Activated T-cell treated with anti-CD3 and anti-CD28 coated beads for 24 hours (primary cell): ENCODE results near the gene MSX1.

Experiments
- DNase-seq: peaks from one replicate; pipeline ENCODE4 v3.0.0-alpha.2; 2020; ENCODE audit warnings: low read depth

Gene MSX1

DNA sequence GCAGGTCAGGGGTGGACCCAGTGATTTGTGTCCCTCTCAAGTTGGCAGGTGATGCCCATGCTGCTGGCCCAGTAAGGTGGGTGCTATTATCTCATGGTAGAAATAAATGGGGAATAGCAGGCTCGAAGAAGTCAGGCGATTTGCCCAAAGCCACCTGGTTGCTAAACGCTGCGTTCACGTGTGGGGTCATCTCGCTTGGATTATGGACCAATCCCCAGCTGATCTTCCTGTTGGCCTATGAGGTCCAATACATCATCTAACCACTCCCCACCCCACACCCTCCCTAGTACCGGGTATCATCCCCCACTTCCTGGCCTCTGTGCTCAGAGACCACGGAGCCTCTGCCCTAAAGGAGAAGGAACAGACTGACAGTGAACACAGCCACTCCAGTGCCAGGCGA, 18.3 kb upstream of the MSX1 start:
- no peak for DNase-seq

DNA sequence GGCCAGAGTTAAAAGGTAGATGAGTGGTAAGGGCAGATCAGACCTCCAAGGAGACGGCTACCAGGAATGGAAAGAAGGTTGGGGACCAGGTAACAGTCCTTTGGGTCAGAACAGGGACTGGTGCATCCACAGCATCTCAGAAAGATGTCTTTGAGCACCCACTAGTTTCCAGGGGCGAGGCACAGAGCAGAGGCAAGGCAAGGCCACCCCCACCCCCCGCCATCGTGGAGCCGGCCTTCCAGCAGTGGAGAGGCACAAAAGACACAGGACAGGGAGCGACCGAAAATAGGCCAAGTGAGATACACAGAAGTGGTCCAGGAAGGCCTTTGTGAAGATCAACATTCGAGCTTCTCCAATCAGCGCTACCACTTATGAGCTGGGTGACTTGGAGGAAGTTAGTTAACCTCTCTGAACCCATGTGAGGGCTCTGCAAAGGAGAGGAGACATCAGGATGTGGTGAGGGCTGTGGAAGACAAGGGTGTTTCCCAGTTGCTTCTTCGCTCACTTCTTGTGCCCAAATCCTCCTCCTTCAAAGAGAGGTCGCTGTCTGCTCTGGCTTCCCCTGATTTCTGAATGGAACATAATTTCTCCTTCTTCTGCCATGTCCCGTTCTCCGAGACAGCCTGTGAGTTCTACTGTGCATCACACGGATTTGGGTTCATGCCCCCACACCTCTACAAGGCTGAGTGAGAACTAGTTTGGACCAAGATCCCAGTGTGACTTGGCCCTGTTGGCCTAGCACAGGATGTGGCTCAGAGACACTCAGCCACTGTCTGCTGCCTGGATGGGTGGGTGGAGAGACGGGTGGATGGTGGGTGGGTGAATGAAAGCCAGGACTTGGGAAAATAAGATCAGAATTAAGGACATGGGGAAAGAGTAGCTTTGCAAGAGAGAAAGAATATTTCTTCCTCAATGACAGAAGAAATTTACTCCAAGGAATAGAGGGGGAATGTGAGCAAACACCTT, 16.7 kb upstream of the MSX1 start:
- DNase-seq, result no peak

DNA sequence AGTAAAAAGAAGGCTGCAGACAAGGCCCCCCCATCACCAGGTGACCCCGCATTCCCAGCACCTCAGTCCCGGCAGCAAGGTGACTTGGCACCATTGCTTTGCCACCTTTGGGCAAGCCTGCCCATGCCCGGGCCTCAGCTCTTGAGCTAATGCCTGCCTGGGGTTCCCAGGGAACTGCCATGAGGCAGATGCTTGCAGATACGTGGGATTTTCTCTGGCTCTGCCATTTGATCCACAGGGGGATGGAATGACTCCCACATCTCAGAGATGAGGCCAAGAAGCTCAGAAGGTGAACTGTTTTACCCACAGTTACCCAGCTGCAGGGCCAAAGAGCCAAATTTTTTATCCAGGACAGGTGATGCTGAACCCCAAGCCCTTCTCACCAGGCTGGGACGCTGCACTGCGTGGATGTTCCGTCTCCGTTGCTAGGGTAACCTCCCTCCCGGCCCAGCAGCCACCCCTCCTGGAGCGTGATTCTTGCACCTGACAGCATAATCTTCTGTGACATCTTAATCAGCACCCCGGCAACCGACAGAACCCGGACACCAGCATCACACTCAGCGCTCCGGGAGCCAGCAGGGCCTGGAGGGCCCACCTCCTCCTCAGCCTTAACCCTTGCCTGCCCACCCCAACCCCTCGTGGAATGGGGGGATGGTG, 15.7 kb upstream of the MSX1 start:
- no peak for DNase-seq

DNA sequence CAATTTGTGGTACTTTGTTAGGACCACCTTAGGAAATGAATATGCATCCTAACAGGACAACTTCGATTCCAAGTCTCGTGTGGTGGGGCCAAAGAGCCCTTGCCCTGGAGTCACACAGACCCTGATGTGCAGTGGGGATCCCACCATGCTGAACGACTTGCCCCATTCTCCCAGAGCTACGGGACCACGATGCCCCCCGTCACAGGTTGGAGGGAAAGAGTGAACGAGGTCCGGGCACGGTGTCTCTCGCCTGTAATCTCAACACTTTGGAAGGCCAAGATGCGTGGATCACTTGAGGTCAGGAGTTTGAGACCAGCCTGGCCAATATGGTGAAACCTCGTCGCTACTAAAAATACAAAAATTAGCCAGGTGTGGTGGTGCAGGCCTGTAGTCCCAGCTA, 14.4 kb upstream of the MSX1 start:
- no peak for DNase-seq

DNA sequence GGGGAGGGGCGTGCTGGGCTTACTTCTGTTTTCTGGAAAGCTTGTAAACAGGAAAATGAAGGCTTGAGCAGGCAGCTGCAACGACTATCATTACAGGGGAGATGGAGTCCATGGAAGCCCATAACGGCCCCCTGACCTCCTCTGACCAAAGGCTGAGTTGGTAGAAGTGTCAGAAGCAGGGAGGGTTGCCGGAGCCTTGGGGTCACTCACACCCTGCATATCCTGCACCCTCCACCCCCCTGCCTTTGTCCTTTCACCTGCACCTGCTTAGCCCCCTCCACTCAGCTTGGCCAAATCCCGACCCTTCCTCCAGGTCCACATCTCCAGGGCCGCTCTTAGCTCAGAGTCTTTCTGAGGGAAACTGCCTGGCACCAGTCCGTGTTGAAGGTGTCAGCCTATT, 12.5 kb upstream of the MSX1 start:
- DNase-seq, result no peak

DNA sequence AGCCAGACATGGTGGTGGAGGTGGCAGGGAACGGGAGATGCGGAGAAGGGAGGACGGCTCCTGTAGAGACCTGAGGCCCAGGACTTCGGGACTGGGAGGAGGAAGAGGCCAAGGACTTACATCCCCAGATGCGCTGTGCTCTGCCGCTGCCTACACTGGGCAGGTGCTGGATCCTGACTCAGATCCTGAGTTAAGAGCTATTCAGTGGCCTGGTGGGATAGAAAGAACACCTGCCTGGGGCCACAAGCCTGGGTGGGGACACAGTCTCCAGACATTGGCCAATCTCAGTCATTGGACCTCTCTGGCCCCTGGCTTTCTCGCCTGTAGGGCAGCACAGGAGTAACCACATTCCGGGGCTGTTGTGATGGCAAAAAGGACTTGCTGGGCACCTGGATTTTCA, 10.9 kb upstream of the MSX1 start:
- no peak for DNase-seq

DNA sequence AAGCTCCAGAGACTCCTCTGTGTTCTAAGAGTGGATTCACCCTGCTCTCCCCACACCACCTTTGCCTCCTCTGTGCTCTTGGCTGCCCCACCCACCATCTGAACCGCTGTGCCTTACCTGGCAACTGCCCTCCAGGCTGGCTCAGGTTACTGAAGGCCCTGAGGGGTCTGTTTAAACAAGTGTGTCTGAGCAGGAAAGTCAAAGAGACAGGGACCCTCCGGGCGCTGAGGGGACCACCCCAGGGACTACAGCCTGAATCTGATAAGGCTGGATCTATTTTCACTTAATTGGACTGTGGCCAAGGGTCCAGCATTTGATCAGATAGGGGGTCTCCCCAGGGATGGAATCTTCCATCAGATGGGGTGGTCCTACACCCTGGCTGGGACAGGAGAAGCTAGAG, 10.4 kb upstream of the MSX1 start:
- no peak for DNase-seq

DNA sequence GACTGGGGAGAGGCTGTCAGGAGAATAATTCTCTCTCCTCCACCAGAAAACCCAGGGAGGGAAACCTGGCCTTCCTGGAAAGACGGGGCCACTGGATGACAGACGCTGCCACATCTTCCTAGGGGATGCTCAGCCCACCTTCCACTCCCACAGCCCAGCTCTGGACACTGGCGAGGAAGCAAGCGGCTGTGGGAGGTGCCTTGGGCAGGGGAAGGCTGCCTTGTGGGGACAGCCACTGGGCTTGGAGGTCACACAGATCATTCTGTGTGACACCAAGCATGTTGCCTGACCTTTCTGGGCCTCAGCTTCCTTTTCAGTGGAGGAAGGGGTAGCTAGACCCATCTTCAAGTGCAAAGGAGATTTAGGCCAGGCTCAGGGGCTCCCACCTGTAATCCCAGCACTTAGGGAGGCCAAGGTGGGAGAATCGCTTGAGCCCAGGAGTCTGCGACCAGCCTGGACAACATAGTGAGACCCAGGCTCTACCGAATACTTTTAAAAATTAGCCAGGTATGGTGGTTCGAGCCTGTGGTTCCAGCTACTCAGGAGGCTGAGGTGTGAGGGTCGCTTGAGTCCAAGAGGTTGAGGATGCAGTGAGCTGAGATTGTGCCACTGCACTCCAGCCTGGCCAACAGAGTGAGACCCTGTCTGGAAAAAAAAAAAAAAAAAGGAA, 9.8 kb upstream of the MSX1 start:
- DNase-seq, result no peak

DNA sequence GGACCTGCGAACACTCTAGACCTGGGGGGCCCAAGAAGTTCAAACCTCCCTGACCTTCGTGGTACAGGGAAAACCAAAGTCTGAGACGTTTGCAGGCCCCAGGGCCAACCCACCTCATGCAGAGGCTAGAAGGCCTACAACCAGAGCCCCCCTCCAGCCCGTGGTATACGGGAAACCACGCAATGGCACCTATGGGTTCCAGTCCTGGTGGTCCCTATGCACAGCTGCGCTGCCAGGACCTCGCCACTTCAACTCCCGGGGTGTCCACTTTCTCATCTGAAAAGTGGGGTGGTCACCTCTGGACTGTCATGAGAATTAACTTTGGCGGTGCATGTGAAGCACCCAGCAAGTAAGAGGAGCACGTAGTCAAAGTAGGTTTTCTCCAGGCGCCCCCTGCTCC, 8.4 kb upstream of the MSX1 start:
- no peak for DNase-seq

DNA sequence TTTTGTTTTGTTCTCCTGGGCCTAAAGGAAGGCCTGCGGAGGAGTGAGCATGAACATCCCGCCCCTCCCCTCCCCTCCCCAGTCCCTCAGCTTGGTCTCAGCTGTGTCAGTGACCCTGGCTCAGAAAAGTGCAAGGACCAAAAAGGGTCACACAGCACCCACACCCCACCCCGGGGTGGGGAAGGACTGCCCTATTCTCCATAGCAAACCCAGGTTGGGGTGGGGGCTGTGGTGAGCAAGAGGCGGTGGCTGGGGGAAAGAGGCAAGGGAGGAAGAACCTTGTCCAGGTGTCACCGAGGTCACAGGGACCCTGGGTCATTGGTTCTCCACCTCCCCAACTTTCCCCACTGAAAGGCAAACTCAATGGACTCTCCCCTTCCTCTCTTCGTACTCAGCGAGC, 7.6 kb upstream of the MSX1 start:
- DNase-seq, result no peak

DNA sequence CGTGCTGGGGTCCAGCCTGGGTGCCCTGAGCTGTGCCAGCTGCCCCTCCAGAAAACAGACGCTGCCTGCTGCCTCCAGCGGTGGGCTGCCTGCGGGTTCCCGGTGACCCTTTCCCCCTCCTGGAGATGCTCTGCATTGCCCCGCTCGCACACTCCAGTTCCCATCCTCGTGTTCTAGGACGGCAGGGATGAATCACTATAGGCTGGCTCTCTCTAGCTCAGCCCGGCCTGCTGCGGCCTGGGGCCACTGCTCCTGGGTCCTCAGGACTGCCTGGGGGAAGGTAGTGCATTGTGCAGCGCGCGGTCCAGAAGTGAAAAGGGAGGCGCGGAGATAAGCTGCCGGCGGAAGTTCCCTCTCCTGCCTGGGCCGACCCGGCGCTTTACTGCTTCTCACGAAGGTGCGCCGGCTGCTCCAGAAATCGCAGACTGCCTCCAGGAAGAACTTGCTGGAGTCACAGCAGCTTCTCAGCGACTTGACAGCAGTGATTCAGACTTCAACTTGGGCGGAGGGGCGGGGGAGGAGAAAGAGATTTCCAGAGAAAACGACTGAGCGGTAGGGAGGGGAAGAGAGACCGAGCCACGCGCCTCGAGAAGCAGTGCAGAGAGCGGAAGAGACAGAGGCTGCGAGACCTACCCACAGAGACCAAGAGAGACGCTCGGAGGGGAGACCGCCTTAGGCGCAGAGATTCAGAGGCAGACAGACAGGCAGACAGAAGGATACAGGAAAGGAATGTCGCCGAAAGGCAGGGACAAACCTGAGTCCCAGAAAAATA, 6.7 kb upstream of the MSX1 start:
- no peak for DNase-seq

DNA sequence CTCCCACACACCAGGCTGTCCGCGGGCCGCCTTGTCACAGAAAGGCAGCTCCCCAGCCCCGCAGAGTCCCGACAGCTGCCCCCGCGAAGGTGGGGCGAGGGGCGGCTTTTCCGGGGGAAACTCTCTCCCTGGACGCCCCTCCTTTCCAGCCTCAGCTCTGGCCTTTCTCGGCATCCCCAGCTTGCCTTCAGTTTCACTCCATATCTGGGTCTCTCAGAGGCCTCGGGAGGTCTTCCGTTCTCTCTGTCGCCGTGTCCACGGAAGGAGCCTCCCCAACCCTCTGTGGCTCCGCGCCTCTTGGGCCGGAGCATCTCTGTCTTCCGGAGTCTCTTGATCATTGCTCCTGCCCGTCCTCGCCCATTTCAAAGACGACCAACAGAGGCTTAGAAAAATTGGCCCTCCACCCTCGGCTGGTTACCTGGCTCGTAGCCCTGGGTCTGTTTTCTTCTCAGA, 6.1 kb upstream of the MSX1 start:
- no peak for DNase-seq

DNA sequence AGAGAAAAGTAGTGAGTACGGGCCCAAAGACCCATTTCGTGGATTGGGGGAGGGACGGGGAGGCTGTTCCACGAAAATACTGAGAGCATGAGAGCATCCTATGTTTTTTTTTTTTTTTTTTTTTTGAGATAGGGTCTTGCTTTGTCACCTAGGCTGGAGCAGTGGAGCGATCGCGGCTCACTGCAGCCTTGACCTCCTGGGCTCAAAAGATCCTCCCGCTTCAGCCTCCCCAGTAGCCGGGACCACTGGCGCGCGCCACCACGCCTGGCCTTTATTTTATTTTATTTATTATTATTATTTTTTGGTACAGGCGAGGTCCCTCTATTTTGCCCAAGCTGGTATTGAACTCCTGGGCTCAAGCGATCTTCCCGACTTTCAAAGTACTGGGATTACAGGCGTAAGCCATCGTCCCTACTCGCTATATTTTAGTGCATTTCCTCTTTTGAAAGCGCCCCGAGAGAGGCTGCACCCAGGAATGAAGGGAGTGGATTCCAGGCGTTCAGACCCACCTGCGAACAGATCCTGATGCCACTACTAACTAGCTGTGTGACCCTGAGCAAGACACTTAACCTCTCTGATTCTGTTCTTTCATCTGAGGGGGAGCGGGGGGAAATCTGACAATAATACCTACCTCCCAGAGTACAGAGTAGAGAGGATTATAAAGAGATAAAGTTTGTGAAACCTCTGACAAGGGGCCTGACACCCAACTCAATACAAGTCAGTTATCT, 5.4 kb upstream of the MSX1 start:
- no peak for DNase-seq

DNA sequence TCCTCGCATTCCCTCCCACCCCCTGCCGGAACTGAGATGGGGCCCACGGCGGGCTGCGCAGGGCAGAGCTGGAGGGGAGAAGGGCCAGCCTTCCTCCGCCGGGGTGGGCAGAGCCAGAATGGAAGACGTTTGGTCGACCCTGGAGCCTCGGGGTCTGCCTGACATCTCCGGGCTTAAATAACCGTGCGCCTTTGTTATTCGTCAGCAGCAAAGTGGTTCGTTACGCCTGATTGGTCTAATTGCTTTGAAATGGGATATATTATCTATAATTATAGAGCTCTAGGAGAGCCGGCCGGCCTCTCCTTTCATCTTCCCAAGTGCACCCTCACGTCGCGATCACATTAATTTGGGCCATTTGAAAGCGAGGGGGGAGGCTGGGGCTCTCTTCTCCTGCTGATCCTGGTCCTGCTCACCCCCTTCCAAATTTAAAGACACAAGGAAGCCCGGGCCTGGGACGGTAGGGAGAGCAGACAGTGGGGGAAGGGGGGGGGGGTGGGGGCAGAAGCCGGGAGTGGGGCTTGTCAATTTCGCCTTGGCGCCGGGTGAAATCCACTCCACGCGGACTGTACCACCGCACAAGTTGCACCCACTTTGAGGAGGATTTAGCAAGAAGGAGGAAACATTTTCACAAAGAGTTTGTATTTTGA, 4.7 kb upstream of the MSX1 start:
- no peak for DNase-seq

DNA sequence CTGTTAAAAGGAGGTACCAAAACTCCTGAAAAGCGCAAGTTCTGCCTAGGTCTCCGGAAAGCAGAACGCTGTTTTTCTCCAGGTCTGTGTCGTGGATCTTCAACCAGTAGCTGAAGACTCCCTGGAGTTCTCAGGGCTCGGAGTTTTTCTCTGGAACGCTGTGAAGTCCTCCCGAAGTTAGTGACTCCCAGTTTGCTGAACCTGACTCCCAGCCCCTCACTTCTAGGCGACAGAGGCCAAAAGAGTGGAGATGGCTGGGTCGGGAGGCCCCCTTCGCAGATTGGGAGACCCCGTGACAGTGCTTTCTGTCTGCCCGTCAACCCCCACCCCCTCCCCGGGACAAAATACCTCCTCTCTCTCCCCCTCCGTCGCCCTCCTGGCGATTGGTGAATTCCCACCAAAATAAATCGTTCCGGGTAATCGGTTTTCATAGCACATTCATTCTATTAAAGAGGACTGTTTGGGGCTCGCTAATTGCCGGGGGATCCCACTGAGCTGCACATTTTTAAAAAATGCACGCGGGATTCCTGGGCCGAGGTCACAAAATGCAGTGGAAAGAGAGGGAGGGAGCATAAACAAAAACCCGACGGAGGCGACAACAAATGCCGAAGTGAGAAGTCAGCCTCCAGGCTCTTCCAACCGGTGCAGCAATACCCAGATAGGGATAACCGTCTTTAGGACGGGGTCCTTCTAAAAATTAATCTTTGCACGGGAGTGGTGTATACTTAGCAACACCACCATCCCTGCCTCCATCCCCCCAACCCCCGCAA, 4.0 kb upstream of the MSX1 start:
- no peak for DNase-seq

DNA sequence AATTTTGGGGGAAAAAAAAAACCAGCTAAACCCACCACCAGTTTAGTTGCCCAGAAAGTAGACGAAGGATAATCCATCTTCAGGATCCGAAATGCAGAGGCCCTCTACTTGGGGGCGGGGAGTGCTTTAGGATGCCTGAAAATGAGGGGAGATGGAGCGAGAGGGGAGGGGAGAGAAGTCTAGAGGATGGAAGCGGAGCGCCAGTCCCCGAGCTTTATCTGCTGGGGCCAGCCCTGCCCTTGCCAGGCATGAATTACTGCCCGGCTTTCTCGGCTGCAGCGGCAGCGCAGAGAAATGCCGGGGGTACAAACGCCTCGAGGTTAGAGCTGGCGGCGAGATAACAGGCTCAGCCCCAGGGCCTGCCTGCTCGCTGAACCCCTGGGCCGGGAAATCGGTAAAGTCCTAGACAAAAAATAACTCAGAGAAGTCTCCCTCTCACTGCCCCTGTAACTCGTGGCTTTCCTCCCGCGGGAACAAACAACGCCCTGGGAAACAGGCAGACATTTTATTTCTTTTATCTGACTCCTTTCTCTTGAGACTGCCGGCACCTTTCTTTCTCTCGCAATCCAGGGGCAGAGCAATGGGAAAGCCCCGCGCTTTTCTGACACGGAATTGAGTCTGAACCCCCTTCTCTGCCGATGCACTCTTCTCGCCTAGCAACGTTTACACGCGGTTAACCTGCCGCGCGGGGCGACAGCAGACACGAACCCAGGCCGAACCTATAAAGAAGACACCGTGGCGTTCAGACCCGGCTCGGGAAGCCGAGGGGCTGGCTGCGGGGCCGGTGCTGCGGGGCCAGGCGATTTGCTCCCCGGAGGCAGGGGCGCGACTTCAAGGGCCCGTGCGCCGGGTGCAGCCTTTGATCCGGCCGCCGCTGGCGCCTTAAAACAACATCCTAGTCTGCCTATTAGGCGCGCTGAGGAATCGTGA, 3.1 kb upstream of the MSX1 start:
- DNase-seq, result no peak

DNA sequence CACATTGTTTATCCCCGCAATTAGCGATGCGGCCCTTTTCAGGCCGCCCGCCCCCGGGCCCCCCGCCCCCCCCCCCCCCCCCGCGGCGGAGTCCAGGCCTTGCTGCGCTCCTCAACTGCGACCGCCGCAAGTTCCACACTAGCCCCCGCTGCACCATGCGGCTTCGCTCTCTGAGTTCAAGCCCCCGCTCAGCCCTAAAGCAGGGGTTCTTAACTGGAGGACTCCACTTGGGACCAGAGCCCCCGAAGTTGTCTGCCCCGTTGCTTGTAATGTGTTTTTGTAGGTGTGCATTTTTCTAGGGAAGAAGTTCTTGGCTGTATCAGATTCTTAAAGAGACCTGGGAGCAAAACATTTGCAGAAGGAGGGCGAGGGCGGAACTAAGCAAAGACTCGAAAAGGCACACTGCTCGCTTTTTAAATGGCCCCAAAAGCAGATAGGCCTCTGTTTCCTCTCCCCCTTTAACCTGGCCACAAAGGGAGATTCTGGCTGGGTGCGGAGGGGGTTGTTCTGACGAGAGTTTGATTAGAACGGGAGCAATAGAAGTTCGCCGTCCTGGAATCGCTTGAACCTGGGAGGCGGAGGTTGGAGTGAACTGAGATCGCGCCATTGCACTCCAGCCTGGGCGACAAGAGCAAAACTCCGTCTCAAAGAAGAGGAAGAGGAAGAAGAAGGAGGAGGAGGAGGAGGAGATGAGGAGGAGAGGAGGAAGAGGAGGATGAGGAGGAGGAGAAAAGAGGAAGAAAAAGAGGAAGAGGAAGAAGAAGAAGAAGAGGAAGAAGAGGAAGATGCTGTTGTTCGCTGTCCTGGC, 2.3 kb upstream of the MSX1 start:
- DNase-seq, result no peak

DNA sequence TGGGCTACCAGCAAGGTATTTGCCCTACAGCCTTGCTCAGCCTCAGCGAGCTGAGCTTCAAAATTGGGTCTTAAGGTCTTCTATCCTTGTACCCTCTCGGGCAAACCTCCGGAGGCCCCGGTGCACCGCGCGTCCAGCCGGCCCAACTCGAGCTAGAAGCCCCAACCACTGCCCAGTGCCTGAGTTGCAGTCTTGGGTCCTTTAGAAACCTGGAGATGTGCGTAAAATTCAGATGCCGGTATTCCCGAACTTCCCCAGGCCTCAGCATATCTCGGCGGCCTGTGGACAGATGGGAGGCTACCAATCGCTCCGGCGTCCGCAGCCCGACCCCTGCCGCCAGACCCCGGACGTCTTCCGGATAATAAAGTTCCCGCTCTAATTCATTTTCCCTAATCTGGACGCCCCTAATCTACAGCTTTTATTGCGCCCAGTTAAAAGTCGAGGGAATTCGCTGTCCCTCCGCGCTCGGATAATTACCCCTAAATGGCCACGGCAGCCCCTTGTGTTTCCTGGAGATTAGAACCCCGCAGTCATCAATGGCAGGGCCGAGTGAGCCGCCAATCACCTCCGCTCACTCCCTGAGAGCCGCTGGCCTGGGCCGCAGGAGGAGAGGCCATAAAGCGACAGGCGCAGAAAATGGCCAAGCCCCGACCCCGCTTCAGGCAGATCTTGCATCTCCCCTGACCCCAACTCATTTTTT, 1.5 kb upstream of the MSX1 start:
- no peak for DNase-seq
